H1 (cell line): Measurements from ENCODE around the gene HRNR. TPM values are rescaled to one million over a fixed set of nuclear protein-coding genes. Genes with fewer than 3 reads are reported as not detected.

Experiments used
- CTCF ChIA-PET: fragments of 300-600 bp; sonication (Branson Sonifier 250); formaldehyde crosslinking; loops from one replicate; lab custom pipeline; 2021; ENCODE audit not compliant: partially characterized antibody; lab: Charles Lee
- POLR2A ChIA-PET: fragments of 300-600 bp; sonication (Branson Sonifier 250); formaldehyde crosslinking; loops from one replicate; lab custom pipeline; 2021; ENCODE audit warnings: inconsistent platforms; ENCODE audit not compliant: partially characterized antibody; lab: Charles Lee
- DNase-seq, 2 experiments: peaks; one replicate each; pipeline versions ENCODE4 v3.0.0 to v3.0.0-alpha.2; 2010 to 2022; ENCODE audit warnings: low spot score in 2 of 2, low read depth in 1 of 2, mixed read lengths in 1 of 2
- FAIRE-seq: peaks from 2 replicates; lab custom pipeline; 2011; peaks lifted over from hg19 to GRCh38; lab: Jason Lieb, UNC
- H2AFZ ChIP-seq: 2 replicates; pipeline ENCODE4 v1.8.1; 2012; ENCODE audit warnings: low read length, inconsistent platforms
- H2AK5ac ChIP-seq: 2 replicates; pipeline ENCODE4 v1.6.1; 2013; ENCODE audit warnings: low read depth, low read length
- H2BK120ac ChIP-seq: replicated peaks from 2 replicates; pipeline ENCODE3; 2013; ENCODE audit warnings: low read depth, low read length, inconsistent platforms
- H2BK12ac ChIP-seq: 2 replicates; pipeline ENCODE4 v1.6.1; 2013; ENCODE audit warnings: low read depth, low read length
- H2BK15ac ChIP-seq: 2 replicates; pipeline ENCODE4 v1.6.1; 2013; ENCODE audit warnings: low read length
- H2BK20ac ChIP-seq: 2 replicates; pipeline ENCODE4 v1.6.1; 2013; ENCODE audit warnings: low read length
- H2BK5ac ChIP-seq: 2 replicates; pipeline ENCODE4 v1.6.1; 2013; ENCODE audit warnings: low read depth, low read length
- H3K14ac ChIP-seq: 2 replicates; pipeline ENCODE4 v1.6.1; 2013; ENCODE audit warnings: inconsistent platforms; ENCODE audit not compliant: insufficient read length
- H3K18ac ChIP-seq: 2 replicates; pipeline ENCODE4 v1.6.1; 2013; ENCODE audit warnings: low read length; ENCODE audit errors: extremely low read depth
- H3K23ac ChIP-seq: 2 replicates; pipeline ENCODE4 v1.6.1; 2013; ENCODE audit warnings: inconsistent platforms; ENCODE audit not compliant: insufficient read length
- H3K23me2 ChIP-seq: 2 replicates; pipeline ENCODE4 v1.6.1; 2013; ENCODE audit warnings: low read depth, low read length
- H3K27ac ChIP-seq: 2 replicates; pipeline ENCODE4 v1.6.1; 2011; ENCODE audit warnings: low read depth, low read length, inconsistent platforms
- H3K27me3 ChIP-seq, 4 experiments: replicated peaks in 1 of 4; 1 replicate in 1 of 4; 2 replicates in 3 of 4; pipeline versions ENCODE4 v1.6.1 to v1.8.1; 2011 to 2013; ENCODE audit warnings: low read length in 3 of 4, mild to moderate bottlenecking in 3 of 4, inconsistent platforms in 2 of 4, mixed read lengths in 2 of 4, moderate library complexity in 1 of 4; ENCODE audit not compliant: control insufficient read depth in 3 of 4, insufficient read depth in 3 of 4; ENCODE audit errors: extremely low read depth in 1 of 4
- H3K36me3 ChIP-seq, 4 experiments: 2 replicates each; pipeline versions ENCODE4 v1.6.1 to v1.8.1; 2011 to 2013; ENCODE audit warnings: mild to moderate bottlenecking in 4 of 4, low read length in 3 of 4, moderate library complexity in 2 of 4, control low read depth in 1 of 4, inconsistent platforms in 1 of 4; ENCODE audit not compliant: insufficient read depth in 4 of 4, control insufficient read depth in 2 of 4
- H3K4ac ChIP-seq: replicated peaks from 2 replicates; pipeline ENCODE3; 2013; ENCODE audit warnings: low read length, low read depth, mixed read lengths, inconsistent platforms; ENCODE audit not compliant: insufficient read length
- H3K4me1 ChIP-seq, 4 experiments: replicated peaks in 1 of 4; 1 replicate in 1 of 4; 2 replicates in 3 of 4; pipeline versions ENCODE4 v1.6.1 to v1.8.1; 2011 to 2013; ENCODE audit warnings: low read length in 3 of 4, inconsistent platforms in 2 of 4, mixed read lengths in 1 of 4; ENCODE audit not compliant: insufficient read depth in 4 of 4, control insufficient read depth in 3 of 4
- H3K4me2 ChIP-seq, 2 experiments: 2 replicates each; pipeline versions ENCODE4 v1.6.1 to v1.8.1; 2011 to 2013; ENCODE audit warnings: low read depth in 2 of 2, low read length in 2 of 2, control low read depth in 1 of 2, inconsistent platforms in 1 of 2, mild to moderate bottlenecking in 1 of 2; ENCODE audit not compliant: insufficient read depth in 1 of 2
- H3K4me3 ChIP-seq, 4 experiments: fragments of 200-600, 300-600 bp in 1 of 4; sonication (generic), shearing (Covaris generic), sonication (Bioruptor Twin) in 1 of 4; 2 replicates each; pipeline versions ENCODE4 v1.5.1 to v1.8.1; 2011 to 2016; ENCODE audit warnings: low read length in 4 of 4, low read depth in 3 of 4, control low read depth in 2 of 4, inconsistent platforms in 2 of 4, mild to moderate bottlenecking in 2 of 4, mixed read lengths in 1 of 4, moderate library complexity in 1 of 4; ENCODE audit not compliant: insufficient read depth in 2 of 4; ENCODE audit errors: extremely low read depth in 1 of 4
- H3K56ac ChIP-seq: replicated peaks from 2 replicates; pipeline ENCODE3; 2013; ENCODE audit warnings: low read depth, mild to moderate bottlenecking, mixed read lengths, low read length, inconsistent platforms; ENCODE audit not compliant: insufficient read length
- H3K79me1 ChIP-seq: 2 replicates; pipeline ENCODE4 v1.6.1; 2013; ENCODE audit warnings: low read depth, low read length, control low read depth
- H3K79me2 ChIP-seq, 2 experiments: 2 replicates each; pipeline versions ENCODE4 v1.6.1 to v1.8.1; 2012 to 2013; ENCODE audit warnings: low read length in 2 of 2, mild to moderate bottlenecking in 2 of 2, inconsistent platforms in 1 of 2; ENCODE audit not compliant: insufficient read depth in 2 of 2, control insufficient read depth in 1 of 2
- H3K9ac ChIP-seq, 4 experiments: replicated peaks in 1 of 4; 1 replicate in 1 of 4; 2 replicates in 3 of 4; pipeline versions ENCODE4 v1.6.1 to v1.8.1; 2011 to 2013; ENCODE audit warnings: low read depth in 3 of 4, low read length in 3 of 4, control low read depth in 2 of 4, mild to moderate bottlenecking in 2 of 4, moderate library complexity in 2 of 4, inconsistent platforms in 1 of 4; ENCODE audit errors: extremely low read depth in 1 of 4
- H3K9me3 ChIP-seq, 2 experiments: 2 replicates each; pipeline versions ENCODE4 v1.6.1 to v1.8.1; 2012 to 2013; ENCODE audit warnings: mild to moderate bottlenecking in 2 of 2, moderate library complexity in 2 of 2, control low read depth in 1 of 2, inconsistent platforms in 1 of 2, low read depth in 1 of 2, low read length in 1 of 2, mixed read lengths in 1 of 2; ENCODE audit not compliant: insufficient read depth in 2 of 2
- H4K20me1 ChIP-seq, 2 experiments: replicated peaks in 1 of 2; 2 replicates each; pipeline versions ENCODE3 to v1.8.1; 2011 to 2013; ENCODE audit warnings: inconsistent platforms in 2 of 2, low read length in 2 of 2, mild to moderate bottlenecking in 1 of 2; ENCODE audit not compliant: insufficient read depth in 2 of 2, control insufficient read depth in 1 of 2
- H4K5ac ChIP-seq: 2 replicates; pipeline ENCODE4 v1.6.1; 2013; ENCODE audit warnings: low read length, low read depth, mixed read lengths, inconsistent platforms; ENCODE audit not compliant: insufficient read length
- H4K8ac ChIP-seq: 2 replicates; pipeline ENCODE4 v1.8.0; 2013; ENCODE audit warnings: mild to moderate bottlenecking, moderate library complexity, low read length, inconsistent platforms; ENCODE audit not compliant: insufficient read depth; ENCODE audit errors: extremely low read depth
- H4K91ac ChIP-seq: replicated peaks from 2 replicates; pipeline ENCODE3; 2013; ENCODE audit warnings: low read length, mixed read lengths, inconsistent platforms; ENCODE audit not compliant: insufficient read length
- BACH1 ChIP-seq: IDR thresholded peaks from 2 replicates; pipeline ENCODE4 v1.6.1; 2012; ENCODE audit warnings: low read length, improper control_type of control experiment
- CBX5 ChIP-seq: fragments of 300-800, 300-1000 bp; sonication (generic); IDR thresholded peaks from 2 replicates; pipeline ENCODE4 v1.7.1; 2016; ENCODE audit warnings: antibody characterized with exemption, low read length, low read depth
- CBX8 ChIP-seq: fragments of 300-800, 300-1000 bp; sonication (generic); IDR thresholded peaks from 2 replicates; pipeline ENCODE4 v1.7.1; 2016; ENCODE audit warnings: low read depth, low read length, borderline replicate concordance
- CEBPB ChIP-seq: IDR thresholded peaks from 2 replicates; pipeline ENCODE4 v1.6.1; 2012; ENCODE audit warnings: low read depth, low read length
- EP300 ChIP-seq, 2 experiments: IDR thresholded peaks; 1 replicate in 1 of 2; 2 replicates in 1 of 2; pipeline ENCODE4 v1.6.1; 2011 to 2012; ENCODE audit warnings: low read depth in 2 of 2, low read length in 2 of 2, mild to moderate bottlenecking in 2 of 2, borderline replicate concordance in 1 of 2, inconsistent platforms in 1 of 2, moderate library complexity in 1 of 2
- GTF2F1 ChIP-seq: IDR thresholded peaks from 2 replicates; pipeline ENCODE4 v1.6.1; 2012; ENCODE audit warnings: low read depth, low read length, improper control_type of control experiment, borderline replicate concordance
- HDAC2 ChIP-seq, 2 experiments: fragments of 300-600 bp in 1 of 2; sonication (generic) in 1 of 2; IDR thresholded peaks; 2 replicates each; pipeline ENCODE4 v1.6.1; 2011 to 2012; ENCODE audit warnings: low read depth in 2 of 2, low read length in 2 of 2, mild to moderate bottlenecking in 2 of 2, moderate library complexity in 2 of 2, borderline replicate concordance in 1 of 2, inconsistent platforms in 1 of 2
- JUN ChIP-seq: IDR thresholded peaks from 2 replicates; pipeline ENCODE4 v1.6.1; 2011; ENCODE audit warnings: low read depth, mild to moderate bottlenecking, improper control_type of control experiment, low read length
- KDM1A ChIP-seq: fragments of 200-600, 300-600 bp; sonication (generic); IDR thresholded peaks from 2 replicates; pipeline ENCODE4 v1.7.1; 2016; ENCODE audit warnings: mild to moderate bottlenecking, low read length, borderline replicate concordance
- NRF1 ChIP-seq: IDR thresholded peaks from 2 replicates; pipeline ENCODE4 v1.6.1; 2011; ENCODE audit warnings: mild to moderate bottlenecking, low read depth, low read length, improper control_type of control experiment
- RAD21 ChIP-seq, 2 experiments: IDR thresholded peaks in 1 of 2; conservative IDR thresholded peaks in 1 of 2; 2 replicates each; pipeline ENCODE4 v1.6.1; 2011; ENCODE audit warnings: low read depth in 2 of 2, low read length in 2 of 2, improper control_type of control experiment in 1 of 2, inconsistent platforms in 1 of 2, mild to moderate bottlenecking in 1 of 2, moderate library complexity in 1 of 2
- SP4 ChIP-seq: IDR thresholded peaks from 2 replicates; pipeline ENCODE4 v1.6.1; 2012; ENCODE audit warnings: low read length, inconsistent platforms
- TAF7 ChIP-seq: optimal IDR thresholded peaks from 2 replicates; pipeline ENCODE3; 2011; ENCODE audit warnings: low read depth, mild to moderate bottlenecking, inconsistent platforms, low read length, moderate library complexity, borderline replicate concordance
- TEAD4 ChIP-seq: IDR thresholded peaks from 2 replicates; pipeline ENCODE4 v1.6.1; 2012; ENCODE audit warnings: low read depth, low read length, inconsistent platforms, mixed read lengths
- ZNF274 ChIP-seq: IDR thresholded peaks from 2 replicates; pipeline ENCODE4 v1.7.0; 2012; ENCODE audit warnings: low read length, borderline replicate concordance; ENCODE audit errors: extremely low read depth
- WGBS, 2 experiments: shearing (Covaris generic) in 1 of 2; methylation state at CpG; one replicate each; pipeline versions ENCODE4 v1.1.6 to v1.1.7; 2013 to 2015; ENCODE audit warnings: low lambda C conversion rate in 2 of 2, mixed read lengths in 2 of 2, inconsistent platforms in 1 of 2, low coverage in 1 of 2, missing lambda C conversion rate in 1 of 2; ENCODE audit not compliant: insufficient replicate concordance in 2 of 2, insufficient coverage in 1 of 2, insufficient read length in 1 of 2; ENCODE audit errors: extremely low coverage in 1 of 2, missing lambda C conversion rate in 1 of 2; 5-methylcytosine and 5-hydroxymethylcytosine counted together
- polyA plus RNA-seq, 7 experiments: library from polyadenylated mRNA; depleted of rRNA in 3 of 7; stranded (reverse) in 5 of 7; unstranded in 2 of 7; fragments of >200 nt in 5 of 7; fragments of 200-250 nt in 2 of 7; gene quantifications; 1 replicate in 5 of 7; 2 replicates in 1 of 7; 4 replicates in 1 of 7; pipeline versions ENCODE4 v1.2.1 to v1.2.3, GENCODE V29; 2011 to 2013; ENCODE audit warnings: missing spikeins in 2 of 7, mixed read lengths in 2 of 7
- total RNA-seq: library from RNA; stranded (reverse); fragmentation: NEBNext Ultra II Directional; extraction: Animal tissue kit (Norgen Biotek cat#: 25700); gene quantifications from 2 replicates; pipeline ENCODE4 v1.2.1, GENCODE V29; 2021

HRNR gene
- total and polyA plus RNA-seq, 2 of the 8 experiments (the other 6 are each of a cell fraction or from before 2014, with no cell fraction given), result not detected

DNA sequence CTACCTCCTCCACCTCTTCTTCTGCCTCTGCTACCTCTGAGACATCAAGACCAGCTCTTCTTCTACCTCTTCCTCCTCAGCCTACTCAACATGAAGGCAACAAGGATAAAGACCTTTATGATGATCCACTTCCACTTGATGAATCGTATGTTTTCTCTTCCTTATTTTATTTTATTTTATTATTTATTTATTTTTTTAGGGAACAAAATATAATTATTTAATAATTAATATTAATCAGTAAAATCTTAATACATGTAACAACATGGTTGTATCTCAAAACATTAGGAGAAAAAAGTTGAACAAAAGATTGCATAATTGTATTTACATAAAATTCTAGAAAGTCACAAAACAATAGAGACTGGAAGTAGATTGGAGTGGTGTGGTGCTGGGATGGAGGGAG is 13.1 kb upstream of the HRNR start:
- H3K23ac ChIP-seq, result no peak overlapping the region
- TF ChIP-seq KDM1A, result no peak
- TF ChIP-seq CBX8, result no peak
- no peak for TF ChIP-seq JUN
- TF ChIP-seq ZNF274, result no peak
- TF ChIP-seq TEAD4, result no peak
- no peak for TF ChIP-seq CBX5
- no peak for TF ChIP-seq SP4
- TF ChIP-seq HDAC2 (IDR thresholded peaks at IDR 0.05; ENCODE audit: borderline replicate concordance in 1 of 2, low read depth in 2 of 2, low read length in 2 of 2), result no peak
- TF ChIP-seq NRF1, result no peak
- no peak for TF ChIP-seq TAF7
- no peak for TF ChIP-seq RAD21 (IDR thresholded peaks at IDR 0.05 in 1 of 2, conservative IDR thresholded peaks at IDR 0.05 in 1 of 2; ENCODE audit: low read depth in 2 of 2, low read length in 2 of 2)
- TF ChIP-seq BACH1, result no peak
- no peak for TF ChIP-seq EP300 (IDR thresholded peaks at IDR 0.05; ENCODE audit: borderline replicate concordance in 1 of 2, low read depth in 2 of 2, low read length in 2 of 2)
- no peak for TF ChIP-seq GTF2F1
- TF ChIP-seq CEBPB, result no peak

More for the DNA sequence above, 13.1 kb upstream of the HRNR start:
- FAIRE-seq (no peak), DNase-seq (no peak)
- Histone ChIP-seq H3K27me3 (no peaks in the 10 kb centered on the region), H2BK120ac (no peak overlapping the region), H4K8ac (no peak overlapping the region), H3K9ac (no peak overlapping the region), H2BK15ac (no peak overlapping the region), H2AFZ (no peak overlapping the region), H3K36me3 (no peaks in the 10 kb centered on the region), H3K79me2 (no peaks in the 10 kb centered on the region), H4K5ac (no peak overlapping the region), H3K18ac (no peak overlapping the region), H3K23me2 (no peaks in the 10 kb centered on the region), H3K27ac (no peak overlapping the region), H3K4me2 (no peak overlapping the region), H4K20me1 (no peaks in the 10 kb centered on the region), H3K56ac (no peak overlapping the region), H3K4me1 (no peaks in the 10 kb centered on the region), H3K79me1 (no peaks in the 10 kb centered on the region), H2BK5ac (no peak overlapping the region), H3K4ac (no peak overlapping the region), H2BK12ac (no peak overlapping the region), H3K4me3 (no peak overlapping the region), H2AK5ac (no peak overlapping the region), H3K9me3 (peaks cover 30 to 31% of the 10 kb centered on the region in 2 experiments), H4K91ac (no peak overlapping the region), H2BK20ac (no peak overlapping the region), H3K14ac (no peak overlapping the region)
- ChIA-PET POLR2A (no interaction called here), CTCF (no interaction called here)
- 80% methylated on average over 1 of the region's 1 CpG; no CpG with 5 or more reads in 1 of the 2 experiments for WGBS, 2 experiments
